K562 (cell line): ENCODE results near the gene PRKX. TPM values are rescaled to one million over a fixed set of nuclear protein-coding genes. Genes with fewer than 3 reads are reported as not detected.

ENCODE experiments used
- ATAC-seq: fragments of 200-7000 bp; cut with Tn5 transposase; 3 replicates; pipeline ENCODE4 v1.9.1; 2020; ENCODE audit warnings: moderate library complexity
- BruUV-seq: library from RNA; stranded (reverse); fragments of 400-500 nt; replicated peaks from 2 replicates; lab custom pipeline; 2021; lab: Mats Ljungman, UMichigan
- CTCF ChIA-PET: fragments of 300-600 bp; formaldehyde crosslinking; extraction: SDS; loops from one replicate; lab custom pipeline; 2021; ENCODE audit warnings: low intra/inter-chr PET ratio; lab: Yijun Ruan, JAX
- POLR2A ChIA-PET: fragments of 300-600, 350-650 bp; sonication (Branson Sonifier 250); formaldehyde crosslinking; extraction: SDS; loops from one replicate; lab custom pipeline; 2021; ENCODE audit warnings: antibody characterized with exemption, inconsistent platforms; lab: Yijun Ruan, JAX
- DNase-seq, 4 experiments: peaks; one replicate each; pipeline versions ENCODE4 v3.0.0 to v3.0.0-alpha.2; 2011 to 2018; ENCODE audit warnings: low spot score in 3 of 4, mixed read lengths in 3 of 4; ENCODE audit errors: extremely low read depth in 1 of 4
- FAIRE-seq: peaks from 2 replicates; lab custom pipeline; 2011; peaks lifted over from hg19 to GRCh38; lab: Jason Lieb, UNC
- H2AFZ ChIP-seq: 2 replicates; pipeline ENCODE4 v1.6.0; 2011; ENCODE audit warnings: low read depth, low read length, control low read depth, inconsistent platforms
- H3K27ac ChIP-seq: fragments of 200-600 bp; 3 replicates; pipeline ENCODE4 v1.8.0; 2011; ENCODE audit warnings: low read depth, mild to moderate bottlenecking, control low read depth, inconsistent platforms, low read length, moderate library complexity, mixed read lengths; ENCODE audit errors: extremely low read depth
- H3K27me3 ChIP-seq, 2 experiments: fragments of 300-600 bp in 1 of 2; 2 replicates in 1 of 2; 3 replicates in 1 of 2; pipeline versions ENCODE4 v1.6.0 to v1.8.0; 2011; ENCODE audit warnings: inconsistent platforms in 2 of 2, low read length in 2 of 2, mild to moderate bottlenecking in 1 of 2, mixed read lengths in 1 of 2, moderate library complexity in 1 of 2; ENCODE audit not compliant: control insufficient read depth in 2 of 2, insufficient read depth in 2 of 2
- H3K36me3 ChIP-seq: fragments of 300-600 bp; 3 replicates; pipeline ENCODE4 v1.8.0; 2011; ENCODE audit warnings: mild to moderate bottlenecking, low read length, inconsistent platforms; ENCODE audit not compliant: control insufficient read depth, insufficient read depth
- H3K4me1 ChIP-seq, 2 experiments: fragments of 200-600 bp in 1 of 2; replicated peaks in 1 of 2; 2 replicates in 1 of 2; 3 replicates in 1 of 2; pipeline versions ENCODE4 v1.5.1 to v1.8.0; 2011; ENCODE audit warnings: inconsistent platforms in 2 of 2, low read length in 2 of 2, mild to moderate bottlenecking in 1 of 2, mixed read lengths in 1 of 2, moderate library complexity in 1 of 2; ENCODE audit not compliant: control insufficient read depth in 2 of 2, insufficient read depth in 2 of 2
- H3K4me2 ChIP-seq: 2 replicates; pipeline ENCODE4 v1.6.1; 2011; ENCODE audit warnings: low read length, control low read depth, inconsistent platforms, mixed read lengths; ENCODE audit not compliant: insufficient read depth
- H3K4me3 ChIP-seq: fragments of 200-600 bp; sonication (generic), shearing (Covaris generic); 2 replicates; pipeline ENCODE4 v1.5.1; 2016; ENCODE audit warnings: control low read depth, inconsistent platforms
- H3K79me2 ChIP-seq: fragments of 200-600 bp; 3 replicates; pipeline ENCODE4 v1.8.0; 2011; ENCODE audit warnings: low read length, inconsistent platforms; ENCODE audit not compliant: control insufficient read depth, insufficient read depth
- H3K9ac ChIP-seq, 2 experiments: 2 replicates each; pipeline versions ENCODE4 v1.6.0 to v1.6.1; 2011; ENCODE audit warnings: low read depth in 2 of 2, low read length in 2 of 2, control low read depth in 1 of 2, inconsistent platforms in 1 of 2, mild to moderate bottlenecking in 1 of 2, mixed read lengths in 1 of 2; ENCODE audit not compliant: insufficient read depth in 1 of 2
- H3K9me1 ChIP-seq: one replicate; pipeline ENCODE4 v1.6.0; 2011; ENCODE audit warnings: inconsistent platforms, mild to moderate bottlenecking, low read length, moderate library complexity; ENCODE audit not compliant: control insufficient read depth, insufficient read depth
- H3K9me3 ChIP-seq: replicated peaks from 2 replicates; pipeline ENCODE4 v1.5.1; 2011; ENCODE audit warnings: low read depth, low read length, inconsistent platforms; ENCODE audit not compliant: control insufficient read depth, insufficient read depth
- H4K20me1 ChIP-seq: replicated peaks from 2 replicates; pipeline ENCODE4 v1.6.1; 2011; ENCODE audit warnings: low read length, inconsistent platforms, mixed read lengths; ENCODE audit not compliant: control insufficient read depth, insufficient read depth
- ARID1B ChIP-seq: fragments of 450-650 bp; IDR thresholded peaks from 2 replicates; pipeline ENCODE4 v1.6.1; 2016; ENCODE audit warnings: antibody characterized with exemption, mild to moderate bottlenecking, inconsistent platforms
- HDAC2 ChIP-seq: fragments of 450-650 bp; IDR thresholded peaks from 2 replicates; pipeline ENCODE4 v1.6.1; 2016; ENCODE audit warnings: mild to moderate bottlenecking
- NCOA4 ChIP-seq: fragments of 450-650 bp; IDR thresholded peaks from 2 replicates; pipeline ENCODE4 v1.6.1; 2018; ENCODE audit warnings: mild to moderate bottlenecking; ENCODE audit not compliant: partially characterized antibody
- NFXL1 ChIP-seq: fragments of 450-650 bp; formaldehyde crosslinking; IDR thresholded peaks from 2 replicates; pipeline ENCODE4 v1.4.0; 2021; ENCODE audit warnings: mild to moderate bottlenecking
- RBFOX2 ChIP-seq: fragments of 200-400 bp; formaldehyde crosslinking; IDR thresholded peaks from 2 replicates; pipeline ENCODE4 v1.6.1; 2017; ENCODE audit warnings: low read depth, mild to moderate bottlenecking, low read length, moderate library complexity
- ZEB2 ChIP-seq: fragments of 450-650 bp; IDR thresholded peaks from 2 replicates; pipeline ENCODE4 v1.6.1; 2016
- ZNF444 ChIP-seq: fragments of 250-450 bp; sonication (Bioruptor Pico); IDR thresholded peaks from 2 replicates; pipeline ENCODE4 v1.4.0; 2020; ENCODE audit warnings: mild to moderate bottlenecking, moderate library complexity
- WGBS: fragments of 100-300 bp; shearing (Covaris generic); methylation state at CpG from one replicate; pipeline ENCODE4 v1.1.6; 2016; ENCODE audit warnings: low coverage, mixed read lengths; ENCODE audit not compliant: insufficient coverage; ENCODE audit errors: missing lambda C conversion rate; 5-methylcytosine and 5-hydroxymethylcytosine counted together
- in situ Hi-C: fragments of 300-500 bp; cut with MboI; formaldehyde crosslinking; loops from 4 replicates; pipeline ENCODE4 v1.15.0; 2018; ENCODE audit warnings: inconsistent platforms, mixed read lengths
- intact Hi-C: fragments of 100-400 bp; cut with micrococcal nuclease; formaldehyde crosslinking; loops from 2 replicates; pipeline ENCODE4 v1.14.2; 2022
- polyA plus RNA-seq, 8 experiments: library from polyadenylated mRNA; depleted of rRNA in 4 of 8; stranded (reverse) in 5 of 8; unstranded in 3 of 8; fragments of >200 nt; fragmentation: Nextera tagmentation in 2 of 8; fragmentation: Illumina TruSeq in 1 of 8; extraction: Ambion mirVana in 2 of 8; extraction: Trizol in 1 of 8; gene quantifications; 2 replicates each; pipeline versions ENCODE4 v1.2.1 to v1.2.3, GENCODE V29; 2011 to 2014; ENCODE audit warnings: inconsistent platforms in 1 of 8, missing spikeins in 1 of 8
- total RNA-seq, 7 experiments: library from RNA; depleted of rRNA in 6 of 7; stranded (reverse); fragments of >200 nt in 6 of 7; fragmentation: Illumina TruSeq in 2 of 7; extraction: Trizol in 2 of 7; gene quantifications; 2 replicates each; pipeline versions ENCODE4 v1.2.1 to v1.2.3, GENCODE V29; 2011 to 2021; ENCODE audit warnings: low replicate concordance in 1 of 7
- TF ChIP-seq, protein P1 (sequence below), 2 experiments: fragments of 450-650 bp in 1 of 2; sonication (generic) in 1 of 2; formaldehyde crosslinking in 1 of 2; IDR thresholded peaks in 1 of 2; conservative IDR thresholded peaks in 1 of 2; 2 replicates each; pipeline versions ENCODE4 v1.6.1 to v1.8.1; 2016 to 2023; ENCODE audit warnings: mild to moderate bottlenecking in 2 of 2, moderate library complexity in 2 of 2, inconsistent platforms in 1 of 2, missing genetic modification reagents in 1 of 2
- TF ChIP-seq, protein P2 (sequence below): fragments of 450-650 bp; IDR thresholded peaks from 2 replicates; pipeline ENCODE4 v1.6.1; 2018; ENCODE audit not compliant: partially characterized antibody
- TF ChIP-seq, protein P3 (sequence below): fragments of 450-650 bp; IDR thresholded peaks from 2 replicates; pipeline ENCODE4 v1.6.1; 2016
- TF ChIP-seq, protein P4 (sequence below): fragments of 450-650 bp; IDR thresholded peaks from 2 replicates; pipeline ENCODE4 v1.6.1; 2016; ENCODE audit warnings: antibody characterized with exemption

PRKX gene
- total and polyA plus RNA-seq, 9 of the 15 experiments (the other 6 are each of a cell fraction or from before 2014, with no cell fraction given): 3.3 to 29.4 (median 23.7) TPM

DNA sequence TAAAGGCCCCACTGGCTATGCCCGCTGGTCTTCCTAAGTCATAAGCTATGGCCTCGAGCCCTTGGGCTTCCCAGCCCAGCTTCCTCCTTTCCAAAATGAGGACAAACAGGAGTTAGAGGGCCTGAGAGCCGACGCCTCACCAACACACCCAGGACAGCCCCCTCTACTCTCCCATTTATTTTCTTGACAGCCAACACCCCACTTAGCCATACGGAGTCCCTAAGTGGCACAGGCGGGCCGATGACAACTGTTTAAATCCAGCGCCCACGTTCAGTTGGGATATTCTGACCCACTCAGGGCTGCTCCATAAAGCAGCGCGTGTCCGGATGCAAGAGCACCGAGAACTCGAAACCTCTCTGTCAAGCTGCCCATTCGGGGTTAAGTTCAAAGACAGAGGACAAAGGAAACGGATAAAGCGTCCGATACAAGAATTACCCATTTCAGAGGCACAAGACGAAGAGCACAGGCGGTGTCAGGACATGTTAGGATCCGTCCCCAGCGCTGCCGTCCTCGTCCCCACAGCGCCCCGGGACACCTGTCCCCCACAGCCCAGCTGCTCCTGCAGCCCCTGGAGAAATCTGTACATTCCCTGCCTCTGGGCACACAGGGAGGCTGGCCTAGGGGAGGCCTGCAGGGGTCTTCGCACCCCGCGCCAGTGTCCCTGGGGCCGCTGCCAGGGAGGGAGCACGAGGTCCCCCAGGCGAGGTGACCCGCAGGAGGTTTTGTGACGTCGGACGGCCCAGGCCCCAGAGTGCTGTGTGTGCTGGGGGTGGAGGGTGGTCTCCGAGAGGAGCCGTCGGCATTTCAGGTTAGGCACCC is 1.2 kb downstream of the PRKX start (continued):
- TF ChIP-seq, protein P1, sequence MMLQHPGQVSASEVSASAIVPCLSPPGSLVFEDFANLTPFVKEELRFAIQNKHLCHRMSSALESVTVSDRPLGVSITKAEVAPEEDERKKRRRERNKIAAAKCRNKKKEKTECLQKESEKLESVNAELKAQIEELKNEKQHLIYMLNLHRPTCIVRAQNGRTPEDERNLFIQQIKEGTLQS (IDR thresholded peaks at IDR 0.05): no peak
- TF ChIP-seq, protein P1 (CRISPR knock-in tag; conservative IDR thresholded peaks at IDR 0.05): no peak
- TF ChIP-seq RBFOX2 (peak; percentile 52), NFXL1 (CRISPR knock-in tag) (no peak), ZNF444 (CRISPR knock-in tag) (no peak)

DNA sequence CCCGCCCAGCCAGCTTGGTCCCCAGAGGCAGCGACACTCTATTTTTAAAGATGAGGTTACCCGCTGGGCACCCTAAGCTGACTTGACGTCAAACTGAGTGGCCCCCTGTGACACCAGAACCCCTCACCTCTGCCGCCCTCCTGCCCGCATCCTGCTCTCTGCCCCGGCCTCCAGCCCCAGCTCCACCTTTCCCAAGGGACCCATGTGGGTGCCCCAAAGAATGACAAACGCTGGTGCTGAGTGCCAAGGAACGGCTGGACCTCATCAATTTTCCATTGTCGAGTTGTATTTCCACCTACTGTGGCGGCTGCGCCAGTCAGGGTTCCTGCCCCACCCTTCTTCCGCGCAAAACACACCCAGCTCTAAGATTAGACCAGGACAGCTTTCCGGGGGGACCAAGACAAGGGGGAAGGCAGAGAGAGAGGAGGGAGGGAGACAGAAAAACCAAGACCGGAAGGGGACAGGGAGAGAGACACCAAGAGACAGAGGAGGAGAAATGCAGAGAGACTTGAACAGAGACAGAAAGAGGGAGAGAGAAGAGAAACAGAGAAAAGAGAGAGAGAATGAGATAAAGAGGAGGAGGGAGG is 2.0 kb downstream of the PRKX start:
- Histone ChIP-seq H3K9me1 (no peaks in the 10 kb centered on the region), H3K9ac (peak overlapping the region; percentile 63 to 93; a peak in 3 of 4 replicates), H4K20me1 (no peaks in the 10 kb centered on the region; the same call in 1 of the 2 replicates), H3K4me3 (peak overlapping the region; percentile 74), H3K36me3 (peaks cover 14% of the 10 kb centered on the region; the same call in 1 of the 3 replicates), H3K4me2 (peak overlapping the region; percentile 82), H3K9me3 (no peaks in the 10 kb centered on the region), H2AFZ (no peak overlapping the region), H3K4me1 (peaks cover 3 to 25% of the 10 kb centered on the region in 2 experiments; a peak in 4 of 5 replicates), H3K27ac (peak overlapping the region; percentile 78; the same call in 2 of the 3 replicates), H3K79me2 (peaks cover 51% of the 10 kb centered on the region), H3K27me3 (no peaks in the 10 kb centered on the region)
- ATAC-seq (peak; percentile 49), DNase-seq (peak; percentile 14 to 61 (median 28)), FAIRE-seq (peak; percentile 65)
- WGBS: 23% methylated on average over 13 of the region's 16 CpGs
- POLR2A ChIA-PET: interaction anchor here (0.5 to 1.5 kb wide), 5 partner anchors 11 to 27 kb away, joined by 3 to 5 read pairs (median 3); no protein-coding TSS in a partner anchor
- no TSS peak for BruUV-seq
- CTCF ChIA-PET: no interaction called here
- in situ Hi-C loops (no loop called here), intact Hi-C loops (loop anchor here (5.0 to 10.0 kb wide), 2 partner anchors 57 to 101 kb away; no protein-coding TSS in a partner anchor)
- TF ChIP-seq ARID1B (peak; percentile 19; the same call in 1 of the 2 replicates), ZEB2 (no peak), NCOA4 (no peak), HDAC2 (0 out of 2 replicates have a peak, but pooled peaks have one; percentile 21)
- TF ChIP-seq, protein P2, sequence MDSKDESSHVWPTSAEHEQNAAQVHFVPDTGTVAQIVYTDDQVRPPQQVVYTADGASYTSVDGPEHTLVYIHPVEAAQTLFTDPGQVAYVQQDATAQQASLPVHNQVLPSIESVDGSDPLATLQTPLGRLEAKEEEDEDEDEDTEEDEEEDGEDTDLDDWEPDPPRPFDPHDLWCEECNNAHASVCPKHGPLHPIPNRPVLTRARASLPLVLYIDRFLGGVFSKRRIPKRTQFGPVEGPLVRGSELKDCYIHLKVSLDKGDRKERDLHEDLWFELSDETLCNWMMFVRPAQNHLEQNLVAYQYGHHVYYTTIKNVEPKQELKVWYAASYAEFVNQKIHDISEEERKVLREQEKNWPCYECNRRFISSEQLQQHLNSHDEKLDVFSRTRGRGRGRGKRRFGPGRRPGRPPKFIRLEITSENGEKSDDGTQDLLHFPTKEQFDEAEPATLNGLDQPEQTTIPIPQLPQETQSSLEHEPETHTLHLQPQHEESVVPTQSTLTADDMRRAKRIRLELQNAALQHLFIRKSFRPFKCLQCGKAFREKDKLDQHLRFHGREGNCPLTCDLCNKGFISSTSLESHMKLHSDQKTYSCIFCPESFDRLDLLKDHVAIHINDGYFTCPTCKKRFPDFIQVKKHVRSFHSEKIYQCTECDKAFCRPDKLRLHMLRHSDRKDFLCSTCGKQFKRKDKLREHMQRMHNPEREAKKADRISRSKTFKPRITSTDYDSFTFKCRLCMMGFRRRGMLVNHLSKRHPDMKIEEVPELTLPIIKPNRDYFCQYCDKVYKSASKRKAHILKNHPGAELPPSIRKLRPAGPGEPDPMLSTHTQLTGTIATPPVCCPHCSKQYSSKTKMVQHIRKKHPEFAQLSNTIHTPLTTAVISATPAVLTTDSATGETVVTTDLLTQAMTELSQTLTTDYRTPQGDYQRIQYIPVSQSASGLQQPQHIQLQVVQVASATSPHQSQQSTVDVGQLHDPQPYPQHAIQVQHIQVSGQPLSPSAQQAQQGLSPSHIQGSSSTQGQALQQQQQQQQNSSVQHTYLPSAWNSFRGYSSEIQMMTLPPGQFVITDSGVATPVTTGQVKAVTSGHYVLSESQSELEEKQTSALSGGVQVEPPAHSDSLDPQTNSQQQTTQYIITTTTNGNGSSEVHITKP: peak; percentile 63
- TF ChIP-seq, protein P3, sequence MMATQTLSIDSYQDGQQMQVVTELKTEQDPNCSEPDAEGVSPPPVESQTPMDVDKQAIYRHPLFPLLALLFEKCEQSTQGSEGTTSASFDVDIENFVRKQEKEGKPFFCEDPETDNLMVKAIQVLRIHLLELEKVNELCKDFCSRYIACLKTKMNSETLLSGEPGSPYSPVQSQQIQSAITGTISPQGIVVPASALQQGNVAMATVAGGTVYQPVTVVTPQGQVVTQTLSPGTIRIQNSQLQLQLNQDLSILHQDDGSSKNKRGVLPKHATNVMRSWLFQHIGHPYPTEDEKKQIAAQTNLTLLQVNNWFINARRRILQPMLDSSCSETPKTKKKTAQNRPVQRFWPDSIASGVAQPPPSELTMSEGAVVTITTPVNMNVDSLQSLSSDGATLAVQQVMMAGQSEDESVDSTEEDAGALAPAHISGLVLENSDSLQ: no peak
- TF ChIP-seq, protein P4, sequence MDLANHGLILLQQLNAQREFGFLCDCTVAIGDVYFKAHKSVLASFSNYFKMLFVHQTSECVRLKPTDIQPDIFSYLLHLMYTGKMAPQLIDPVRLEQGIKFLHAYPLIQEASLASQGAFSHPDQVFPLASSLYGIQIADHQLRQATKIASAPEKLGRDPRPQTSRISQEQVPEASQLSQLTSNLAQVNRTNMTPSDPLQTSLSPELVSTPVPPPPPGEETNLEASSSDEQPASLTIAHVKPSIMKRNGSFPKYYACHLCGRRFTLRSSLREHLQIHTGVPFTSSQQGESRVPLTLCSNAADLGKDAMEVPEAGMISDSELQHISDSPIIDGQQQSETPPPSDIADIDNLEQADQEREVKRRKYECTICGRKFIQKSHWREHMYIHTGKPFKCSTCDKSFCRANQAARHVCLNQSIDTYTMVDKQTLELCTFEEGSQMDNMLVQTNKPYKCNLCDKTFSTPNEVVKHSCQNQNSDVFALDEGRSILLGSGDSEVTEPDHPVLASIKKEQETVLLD: 0 out of 2 replicates have a peak, but pooled peaks have one; percentile 37
